VCaP (cell line): ENCODE results near the gene G2E3.
"Not testable (repeated sequence)": the region's sequence is repeated elsewhere in the genome, so short reads cannot be mapped to it uniquely, and the experiment has no call there.

Experiments
- H3K27ac ChIP-seq: fragments of 450-650 bp; 2 replicates; pipeline ENCODE4 v1.5.1; 2017
- TF ChIP-seq, protein P1 (sequence below): fragments of 450-650 bp; conservative IDR thresholded peaks from 2 replicates; pipeline ENCODE4 v1.5.1; 2017; ENCODE audit warnings: mild to moderate bottlenecking, moderate library complexity

Gene G2E3

DNA sequence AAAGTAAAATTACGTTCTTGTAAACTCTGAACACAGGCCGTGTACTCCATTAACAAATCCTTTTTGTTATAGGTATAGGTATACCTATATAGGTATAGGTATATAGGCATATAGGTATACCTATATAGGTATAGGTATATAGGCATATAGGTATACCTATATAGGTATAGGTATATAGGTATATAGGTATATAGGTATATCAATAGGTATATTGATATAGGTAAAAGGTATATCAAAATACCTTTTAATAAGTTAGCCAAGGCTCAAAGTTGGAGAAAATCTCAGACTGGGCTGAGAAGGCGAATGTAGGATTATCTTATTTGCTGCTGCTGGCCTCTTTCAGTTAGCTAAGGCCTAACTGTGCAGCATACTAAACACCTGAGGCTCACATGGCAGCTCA lies 66.6 kb downstream of the G2E3 start:
- TF ChIP-seq, protein P1, sequence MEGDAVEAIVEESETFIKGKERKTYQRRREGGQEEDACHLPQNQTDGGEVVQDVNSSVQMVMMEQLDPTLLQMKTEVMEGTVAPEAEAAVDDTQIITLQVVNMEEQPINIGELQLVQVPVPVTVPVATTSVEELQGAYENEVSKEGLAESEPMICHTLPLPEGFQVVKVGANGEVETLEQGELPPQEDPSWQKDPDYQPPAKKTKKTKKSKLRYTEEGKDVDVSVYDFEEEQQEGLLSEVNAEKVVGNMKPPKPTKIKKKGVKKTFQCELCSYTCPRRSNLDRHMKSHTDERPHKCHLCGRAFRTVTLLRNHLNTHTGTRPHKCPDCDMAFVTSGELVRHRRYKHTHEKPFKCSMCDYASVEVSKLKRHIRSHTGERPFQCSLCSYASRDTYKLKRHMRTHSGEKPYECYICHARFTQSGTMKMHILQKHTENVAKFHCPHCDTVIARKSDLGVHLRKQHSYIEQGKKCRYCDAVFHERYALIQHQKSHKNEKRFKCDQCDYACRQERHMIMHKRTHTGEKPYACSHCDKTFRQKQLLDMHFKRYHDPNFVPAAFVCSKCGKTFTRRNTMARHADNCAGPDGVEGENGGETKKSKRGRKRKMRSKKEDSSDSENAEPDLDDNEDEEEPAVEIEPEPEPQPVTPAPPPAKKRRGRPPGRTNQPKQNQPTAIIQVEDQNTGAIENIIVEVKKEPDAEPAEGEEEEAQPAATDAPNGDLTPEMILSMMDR, result no peak
- H3K27ac ChIP-seq, result no peak overlapping the region

DNA sequence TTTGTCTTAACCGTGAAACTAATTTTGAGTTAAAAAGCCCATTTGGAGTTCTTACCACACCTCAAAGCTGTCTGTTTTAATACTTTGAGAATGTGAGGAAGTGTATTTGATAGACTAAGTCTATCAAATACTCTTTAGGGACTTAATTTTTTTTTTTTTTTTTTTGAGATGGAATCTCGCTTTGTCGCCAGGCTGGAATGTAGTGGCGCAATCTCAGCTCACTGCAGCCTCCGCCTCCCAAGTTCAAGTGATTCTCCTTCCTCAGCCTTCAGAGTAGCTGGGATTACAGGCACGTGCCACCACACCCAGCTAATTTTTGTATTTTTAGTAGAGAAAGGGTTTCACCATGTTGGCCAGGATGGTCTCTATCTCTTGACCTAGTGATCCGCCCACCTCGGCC lies 70.5 kb downstream of the G2E3 start:
- not testable (repeated sequence) for H3K27ac ChIP-seq

DNA sequence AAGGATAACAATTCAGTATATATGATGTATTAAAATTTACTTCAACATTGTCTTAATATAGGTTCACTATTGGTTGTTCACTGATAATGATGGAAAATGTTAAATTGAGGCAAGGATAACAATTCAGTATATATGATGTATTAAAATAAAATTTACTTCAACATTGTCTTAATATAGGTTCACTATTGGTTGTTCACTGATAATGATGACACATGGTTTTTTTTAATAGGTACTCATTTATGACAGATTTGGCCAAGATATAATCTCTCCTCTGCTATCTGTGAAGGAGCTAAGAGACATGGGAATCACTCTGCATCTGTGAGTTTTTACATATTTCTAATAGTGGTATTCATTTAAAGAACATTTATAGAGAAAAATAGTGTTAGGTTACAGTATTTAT lies 71.3 kb downstream of the G2E3 start:
- TF ChIP-seq, protein P1, result no peak
- no peak overlapping the region for H3K27ac ChIP-seq

DNA sequence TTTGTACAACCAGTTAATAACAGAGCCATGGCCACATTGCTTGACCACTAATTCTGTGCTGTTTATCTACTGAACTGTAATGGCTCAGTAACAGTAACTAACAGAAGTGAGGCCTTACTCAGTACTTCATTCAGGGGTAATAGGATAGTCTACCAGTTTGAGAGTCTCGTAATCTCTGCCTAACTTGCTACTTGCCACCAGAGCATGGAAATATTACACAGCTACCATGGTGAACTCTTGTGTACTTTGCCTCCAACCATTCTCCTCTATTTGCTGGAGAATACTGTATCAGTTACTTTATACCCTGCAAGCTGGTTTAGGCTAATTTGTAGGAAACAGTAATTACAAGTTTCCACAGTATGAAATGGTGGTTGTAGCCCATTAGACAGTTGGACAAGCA lies 73.8 kb downstream of the G2E3 start:
- TF ChIP-seq, protein P1, result no peak
- no peak overlapping the region for H3K27ac ChIP-seq

DNA sequence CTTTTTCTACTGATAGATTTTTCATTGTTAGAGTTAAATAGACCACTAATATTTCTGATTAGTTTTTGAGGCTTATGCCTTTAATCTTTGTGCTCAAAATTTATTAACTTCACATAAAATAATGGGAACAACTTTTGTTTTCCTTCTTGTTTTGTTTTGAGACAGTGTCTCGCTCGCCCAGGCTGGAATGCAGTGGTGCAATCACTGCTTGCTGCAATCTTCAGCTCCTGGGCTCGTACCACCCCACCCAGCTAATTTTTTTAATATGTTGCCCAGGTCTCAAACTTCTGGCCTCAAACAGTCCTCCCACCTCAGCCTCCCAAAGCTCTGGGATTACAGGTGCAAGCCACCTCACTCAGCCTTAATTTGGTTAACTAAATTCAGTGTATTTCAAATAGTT lies 80.0 kb downstream of the G2E3 start:
- TF ChIP-seq, protein P1, result no peak
- no peak overlapping the region for H3K27ac ChIP-seq

DNA sequence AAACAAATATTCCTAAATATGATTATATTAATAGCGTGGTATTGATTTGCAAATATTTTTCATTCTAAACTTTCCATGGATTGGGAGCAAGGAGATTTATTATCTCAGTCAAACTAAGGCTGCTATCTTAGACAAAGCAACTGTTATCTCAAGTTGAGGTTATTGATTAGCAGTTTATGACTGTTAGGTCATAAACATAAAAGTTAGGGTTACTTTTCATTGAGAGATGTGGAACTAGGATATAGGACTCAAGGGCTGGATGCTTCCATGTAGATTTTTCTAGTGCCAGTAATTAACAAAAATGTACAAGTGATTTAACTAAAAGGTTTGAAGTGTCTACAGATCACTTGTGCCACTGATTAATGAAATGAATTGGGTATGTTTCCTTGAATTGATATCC lies 82.2 kb downstream of the G2E3 start:
- no peak overlapping the region for H3K27ac ChIP-seq
- TF ChIP-seq, protein P1, result no peak

DNA sequence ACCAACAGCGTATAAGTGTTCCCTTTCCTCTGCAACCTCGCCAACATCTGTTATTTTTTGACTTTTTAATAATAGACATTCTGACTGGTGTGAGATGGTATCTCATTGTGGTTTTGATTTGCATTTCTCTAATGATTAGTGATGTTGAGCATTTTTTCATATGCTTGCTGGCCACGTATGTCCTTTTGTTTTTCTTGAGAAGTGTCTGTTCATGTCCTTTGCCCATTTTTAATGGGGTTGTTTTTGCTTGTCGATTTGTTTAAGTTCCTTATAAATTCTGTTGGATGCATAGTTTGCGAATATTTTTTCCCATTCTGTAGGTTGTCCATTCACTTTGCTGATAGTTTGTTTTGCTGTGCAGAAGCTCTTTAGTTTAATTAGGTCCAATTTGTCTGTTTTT lies 85.5 kb downstream of the G2E3 start:
- H3K27ac ChIP-seq, result not testable (repeated sequence)

DNA sequence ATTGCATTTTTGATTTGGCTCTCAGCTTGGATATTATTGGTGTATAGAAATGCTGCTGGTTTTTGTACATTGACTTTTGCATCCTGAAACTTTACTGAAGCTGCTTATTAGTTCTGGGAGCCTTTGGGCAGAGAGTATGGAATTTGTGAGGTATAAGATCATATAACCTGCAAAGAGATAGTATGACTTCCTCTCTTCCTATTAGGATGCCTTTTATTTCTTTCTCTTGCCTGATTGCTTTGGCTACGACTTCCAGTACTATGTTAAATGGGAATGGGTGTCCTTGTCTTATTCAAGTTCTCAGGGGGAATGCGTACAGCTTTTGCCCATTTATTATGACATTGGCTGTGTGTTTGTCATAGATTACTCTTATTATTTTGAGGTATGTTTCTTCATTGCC lies 86.6 kb downstream of the G2E3 start:
- TF ChIP-seq, protein P1, result no peak
- H3K27ac ChIP-seq, result no peak overlapping the region

DNA sequence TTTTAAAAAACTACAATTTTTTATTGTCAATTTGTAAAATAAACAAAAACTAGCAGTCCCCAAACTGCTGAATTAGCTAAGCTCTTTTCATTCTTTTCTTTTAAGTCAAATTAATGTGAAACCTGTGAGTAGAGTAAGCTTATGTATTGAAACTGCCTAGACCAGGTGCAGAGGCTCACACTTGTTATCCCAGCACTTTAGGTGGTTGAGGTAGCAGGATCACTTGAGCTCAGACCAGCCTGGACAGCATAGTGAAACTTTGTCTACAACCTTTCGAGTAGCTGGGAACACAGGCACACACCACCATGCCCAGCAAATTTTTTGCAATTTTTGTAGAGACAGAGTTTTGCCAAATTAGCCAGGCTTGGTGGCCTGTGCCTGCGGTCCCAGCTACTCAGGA lies 89.5 kb downstream of the G2E3 start:
- no peak overlapping the region; the same call in 1 of the 2 replicates for H3K27ac ChIP-seq
- TF ChIP-seq, protein P1, result no peak
